HUDEP-2 (cell line): ENCODE measurements around the gene MACO1.
A peak's percentile ranks its signal among the peaks of the same experiment; 100 is the strongest.
"Not testable (repeated sequence)": the region's sequence is repeated elsewhere in the genome, so short reads cannot be mapped to it uniquely, and the experiment has no call there.

ENCODE experiments used
- DNase-seq, 76 experiments: peaks; one replicate each; lab custom pipeline; 2025; ENCODE audit not compliant: unreplicated experiment in 76 of 76; lab: John Stamatoyannopoulos, UW

MACO1 gene

DNA sequence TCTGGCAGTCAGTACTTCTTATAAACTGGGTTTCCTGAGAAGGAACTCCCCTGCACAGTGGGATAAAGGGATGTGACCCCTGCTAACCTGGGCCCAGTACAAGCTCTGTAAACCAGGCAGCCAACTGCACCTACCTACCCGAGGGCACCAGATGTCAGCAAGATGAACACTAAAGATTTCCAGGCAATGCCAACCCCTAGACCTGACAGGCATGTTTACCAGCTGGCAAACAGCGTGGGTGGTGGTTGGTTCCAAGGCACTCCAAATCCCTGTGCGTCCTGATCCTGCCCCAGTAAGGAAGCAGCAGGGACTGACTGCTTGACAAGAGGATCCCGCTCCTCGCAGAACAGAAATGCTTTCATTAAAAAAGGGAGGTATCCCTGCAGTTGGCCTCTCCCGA is 7.5 kb upstream of the MACO1 start:
- DNase-seq: not testable (repeated sequence)

DNA sequence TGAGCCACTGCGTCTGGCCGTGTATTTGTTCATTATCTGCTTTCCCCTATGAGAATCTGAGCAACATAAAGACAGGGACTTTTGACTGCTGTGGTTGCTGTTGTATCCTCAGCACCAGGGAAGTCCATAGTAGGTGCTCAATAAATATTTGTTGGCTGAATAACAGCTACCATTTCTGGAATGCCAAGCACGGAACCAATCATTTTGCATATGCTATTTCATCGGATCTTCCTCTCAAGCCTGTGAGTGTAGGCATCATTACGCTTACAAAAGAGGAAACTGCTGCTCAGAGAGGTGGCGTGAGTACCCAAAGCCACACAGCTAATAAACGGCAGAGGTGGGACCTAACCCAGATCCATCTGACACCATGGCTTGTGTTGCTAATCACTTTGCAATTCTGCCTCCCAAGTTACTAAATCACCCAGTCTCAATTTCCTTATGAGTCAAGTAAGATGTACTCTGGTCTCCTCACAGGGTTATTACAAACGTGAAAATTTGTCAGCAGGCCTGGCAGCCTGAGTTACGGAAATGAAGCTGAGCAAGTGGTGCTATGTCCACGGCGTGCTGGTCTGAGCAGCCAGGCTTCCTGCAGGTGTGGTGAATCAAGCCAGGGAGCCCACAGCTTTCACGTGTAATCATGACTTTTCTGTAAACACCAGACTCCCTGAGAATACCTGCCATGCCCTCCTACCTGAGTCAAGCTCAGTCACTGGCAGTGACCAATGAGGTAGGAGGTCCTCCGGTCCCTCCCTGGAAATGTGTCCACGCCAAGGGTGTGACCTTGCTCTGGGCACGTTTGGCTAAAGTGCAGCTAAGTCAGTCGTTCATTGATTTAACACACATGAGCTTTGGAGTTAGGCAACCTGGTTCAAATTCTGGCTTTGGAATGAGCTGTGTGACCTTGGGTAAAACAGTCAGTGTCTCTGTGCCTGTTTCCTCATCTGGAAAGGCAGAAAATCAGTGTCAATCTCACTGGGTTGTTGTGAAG is 5.3 kb upstream of the MACO1 start:
- DNase-seq: no peak

DNA sequence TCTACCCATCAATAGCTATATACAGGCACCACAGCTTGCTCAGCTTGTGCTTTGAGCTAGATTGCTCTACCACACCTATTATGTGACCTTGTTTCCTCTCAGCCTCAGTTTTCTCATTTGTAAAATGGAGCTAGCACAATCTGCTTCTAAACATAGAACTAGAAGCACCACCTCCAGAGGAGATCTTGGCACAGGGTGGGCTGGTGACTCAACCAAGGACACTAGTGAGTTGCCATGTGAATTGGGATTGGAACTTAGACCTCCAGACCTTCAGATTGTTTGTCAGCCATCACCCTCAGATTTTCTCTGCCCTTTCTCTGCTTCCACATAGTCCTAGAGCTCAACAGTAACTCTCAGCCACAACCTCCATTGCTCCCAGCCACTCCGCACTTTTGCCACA is 3.0 kb upstream of the MACO1 start:
- peak in 1 of 76 experiments; percentile 12 for DNase-seq

DNA sequence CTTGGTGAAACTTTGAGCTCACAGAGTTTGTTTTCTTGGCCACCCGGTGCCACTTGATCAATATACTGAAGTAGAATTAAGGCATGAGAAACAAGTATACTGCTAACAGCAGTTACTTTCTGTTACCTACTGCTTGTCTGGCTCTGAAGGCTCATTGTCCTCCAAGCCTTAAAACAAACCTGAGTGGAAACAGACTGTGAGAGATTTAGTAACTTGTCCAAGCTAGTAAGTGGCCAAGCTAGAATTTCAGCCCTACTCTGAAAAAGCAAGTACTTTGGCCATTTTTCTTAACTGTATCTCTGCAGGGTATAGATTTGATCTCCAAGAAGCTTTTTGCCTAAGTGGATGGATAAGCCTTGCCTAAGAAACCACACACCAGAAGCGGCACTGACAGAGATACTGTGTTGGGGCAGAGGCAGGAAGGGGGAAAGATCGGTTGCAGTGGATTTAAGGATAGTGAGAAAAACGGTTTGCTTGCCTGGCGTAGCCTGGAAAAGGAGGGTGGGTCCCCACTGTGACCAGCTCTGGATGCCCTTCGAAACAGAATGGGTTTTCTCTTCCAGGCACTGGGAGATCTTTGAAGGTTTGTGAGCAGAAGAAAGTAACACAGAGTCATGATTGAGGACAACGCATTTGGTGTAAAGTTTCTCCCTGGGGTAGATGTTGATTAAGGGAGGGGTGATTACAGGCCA is 2.1 kb upstream of the MACO1 start:
- DNase-seq: peak in 23 of 76 experiments; percentile 6 to 57 (median 26)

DNA sequence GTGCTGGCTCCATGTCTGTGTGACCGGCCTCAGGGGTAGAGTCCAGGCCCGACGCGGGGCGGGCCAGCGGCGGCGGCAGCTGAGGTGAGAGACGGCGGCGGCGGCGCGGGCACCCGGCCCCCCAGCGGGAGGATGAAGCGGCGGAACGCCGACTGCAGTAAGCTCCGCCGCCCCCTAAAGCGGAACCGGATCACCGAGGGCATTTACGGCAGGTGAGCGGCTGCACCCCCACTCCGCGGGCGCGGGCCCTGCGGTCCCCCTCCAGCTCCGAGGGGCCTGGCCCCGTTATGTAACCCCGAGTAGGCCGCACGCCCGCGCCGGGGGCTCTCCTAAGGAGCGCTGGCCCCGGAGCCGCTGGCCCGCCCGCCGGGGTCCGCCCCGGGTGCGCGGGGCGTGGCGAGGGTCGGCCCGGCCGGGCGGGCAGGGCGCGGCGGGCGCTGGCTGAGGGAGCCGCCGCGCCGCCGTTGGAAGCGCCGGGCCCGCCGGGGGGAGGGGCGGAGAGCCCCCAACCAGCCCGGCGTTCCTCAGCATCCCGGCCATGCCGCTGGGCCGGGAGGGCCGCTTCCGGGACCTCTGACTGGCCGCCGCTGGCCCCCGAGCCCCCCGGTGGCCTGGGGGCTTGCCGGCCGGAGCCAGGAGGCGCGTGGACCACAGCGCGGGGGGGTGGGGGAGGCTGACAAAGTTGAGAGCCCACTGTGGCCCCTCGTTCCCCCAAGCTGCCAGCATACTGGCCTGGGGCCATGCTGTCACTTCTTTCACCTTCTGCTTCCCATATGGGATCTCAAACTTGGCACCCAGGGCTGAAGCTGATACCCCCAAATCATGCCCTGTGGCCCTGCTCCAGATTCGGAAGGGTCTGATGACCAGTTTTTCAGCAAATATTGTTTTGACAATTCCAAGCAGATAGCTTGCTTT is 527 bp downstream of the MACO1 start:
- peak in 6 of 76 experiments; percentile 13 to 54 (median 34) for DNase-seq

DNA sequence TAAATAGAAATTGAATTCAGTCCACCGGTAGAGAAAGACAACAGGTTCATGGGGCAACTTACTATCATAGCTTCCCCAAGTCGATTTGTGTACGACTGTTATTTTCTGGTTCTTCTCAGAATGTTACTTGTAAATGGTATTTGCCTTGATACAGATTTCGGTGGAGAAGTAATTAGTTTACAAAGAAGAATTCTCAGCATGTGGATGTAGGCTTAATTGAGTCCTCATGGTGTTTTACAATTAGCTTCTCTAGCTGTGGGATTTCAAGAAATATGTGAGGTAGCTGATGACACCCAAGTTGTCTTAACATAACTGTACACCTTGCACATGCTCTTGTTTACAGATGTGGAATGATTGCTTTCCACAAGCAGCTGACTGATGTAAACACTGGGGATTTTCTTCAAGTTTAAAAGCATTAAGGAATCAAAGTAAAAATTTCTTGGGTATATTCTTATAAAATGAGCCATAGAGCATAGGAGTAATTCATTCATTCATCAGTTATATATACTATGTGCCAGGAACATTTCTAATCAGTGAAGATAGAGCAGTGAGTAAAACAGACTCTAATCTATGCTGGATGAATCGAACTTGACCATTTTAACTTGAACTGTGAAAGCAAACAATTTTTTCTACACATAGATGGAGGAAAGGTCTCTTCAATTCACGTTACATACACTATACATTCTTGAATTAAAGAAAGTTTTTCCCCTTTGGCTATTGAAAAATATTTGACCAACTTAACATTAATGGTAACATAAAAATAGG is 1.4 kb downstream of the MACO1 start:
- DNase-seq: peak in 8 of 76 experiments; percentile 21 to 40 (median 32)

DNA sequence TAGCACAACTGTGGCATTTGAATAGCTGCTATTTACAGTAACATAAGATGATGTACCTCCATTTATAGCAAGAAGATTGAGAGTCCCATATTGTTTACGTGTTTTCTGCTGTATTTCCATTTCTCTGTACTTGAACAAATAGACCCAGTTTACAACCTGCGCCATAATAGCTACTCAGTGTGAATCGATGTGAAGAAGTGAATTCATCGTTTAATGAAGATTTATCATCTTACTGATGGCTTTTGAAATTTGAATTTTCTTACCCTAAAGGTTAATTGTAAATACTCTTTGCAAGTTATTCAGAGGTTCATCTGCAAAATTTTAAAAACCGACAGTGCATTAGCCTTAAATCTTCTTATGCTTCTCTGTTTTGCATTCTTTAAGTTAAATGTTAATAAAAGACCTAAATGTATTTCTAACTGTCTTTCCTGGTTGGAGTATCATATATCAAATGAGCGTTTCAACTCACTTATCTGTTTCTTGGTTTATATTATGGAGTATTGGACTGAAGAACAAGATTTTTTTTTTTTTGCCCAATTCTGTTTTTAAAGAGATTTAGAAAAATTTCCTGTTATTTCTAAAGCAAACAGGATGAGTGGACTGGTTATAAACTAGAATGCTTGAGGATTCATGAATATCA is 2.2 kb downstream of the MACO1 start:
- no peak for DNase-seq

DNA sequence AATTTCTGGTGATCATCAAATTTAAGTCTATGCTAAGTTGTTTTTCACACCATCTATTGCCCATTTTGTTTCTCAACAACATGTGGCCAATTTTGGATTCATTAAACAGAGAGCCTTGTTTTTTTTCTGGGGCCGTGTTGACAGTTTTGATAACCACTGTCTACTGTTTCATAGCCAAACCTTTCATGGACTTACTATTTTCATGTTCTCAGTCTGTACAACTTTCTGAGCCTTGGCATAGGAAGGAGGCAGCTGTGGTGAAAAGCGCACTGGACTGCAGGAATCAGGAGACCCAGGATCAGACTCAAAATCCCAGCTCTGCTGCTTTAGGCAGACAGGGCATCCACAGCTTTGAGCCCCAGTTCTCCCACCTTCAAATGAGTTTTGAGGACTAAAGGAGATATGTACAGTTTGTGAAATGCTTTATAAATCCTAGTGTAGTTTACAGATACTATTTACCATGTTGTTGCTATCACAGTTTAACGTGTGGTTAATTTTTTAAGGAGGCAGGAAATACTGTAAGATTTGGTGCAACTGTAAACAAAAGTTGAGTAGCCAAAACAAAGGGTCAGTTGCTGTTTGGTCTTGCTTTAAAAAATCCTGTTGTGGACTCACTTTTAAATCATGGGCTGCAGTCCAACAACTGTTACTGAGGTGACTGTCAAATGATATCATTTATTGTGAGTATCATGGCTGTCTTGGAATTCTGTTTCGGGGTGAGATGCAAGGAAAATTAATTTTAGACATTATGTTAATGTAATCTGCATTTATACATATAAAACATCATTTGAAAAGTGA is 2.9 kb downstream of the MACO1 start:
- DNase-seq: no peak

DNA sequence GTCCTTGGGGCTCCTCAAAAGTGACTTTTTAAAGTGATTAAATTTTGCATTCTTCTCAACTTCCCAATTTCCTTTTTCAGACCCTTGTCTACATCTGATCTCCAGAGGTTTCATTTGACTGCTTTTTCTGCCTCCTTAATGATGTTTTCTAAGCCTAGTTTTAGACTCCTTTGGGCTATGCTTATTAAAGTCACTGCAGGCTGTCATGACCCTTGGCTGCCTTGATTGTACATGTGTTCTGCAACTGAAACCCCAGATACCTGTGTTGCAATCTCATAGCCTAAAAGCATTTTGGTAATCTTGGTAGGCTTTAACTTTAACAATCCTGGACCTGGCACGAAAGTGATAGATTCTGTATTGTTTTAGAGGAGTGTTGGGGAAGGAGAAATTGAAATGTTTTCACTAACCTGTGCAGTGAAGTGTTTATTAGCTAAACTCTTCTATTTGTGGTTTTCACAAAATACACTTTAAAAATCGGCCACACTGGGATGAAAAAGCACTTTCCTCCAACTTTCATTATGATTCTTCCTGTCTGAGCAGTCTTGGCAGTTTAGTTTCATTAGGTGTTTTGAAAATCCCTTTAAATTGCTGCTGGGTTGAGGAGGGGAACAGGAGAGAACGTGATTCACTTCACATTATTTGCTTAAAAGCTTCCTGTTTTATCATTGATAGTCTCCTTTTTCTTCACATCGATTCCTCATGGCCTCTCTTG is 4.9 kb downstream of the MACO1 start:
- no peak for DNase-seq

DNA sequence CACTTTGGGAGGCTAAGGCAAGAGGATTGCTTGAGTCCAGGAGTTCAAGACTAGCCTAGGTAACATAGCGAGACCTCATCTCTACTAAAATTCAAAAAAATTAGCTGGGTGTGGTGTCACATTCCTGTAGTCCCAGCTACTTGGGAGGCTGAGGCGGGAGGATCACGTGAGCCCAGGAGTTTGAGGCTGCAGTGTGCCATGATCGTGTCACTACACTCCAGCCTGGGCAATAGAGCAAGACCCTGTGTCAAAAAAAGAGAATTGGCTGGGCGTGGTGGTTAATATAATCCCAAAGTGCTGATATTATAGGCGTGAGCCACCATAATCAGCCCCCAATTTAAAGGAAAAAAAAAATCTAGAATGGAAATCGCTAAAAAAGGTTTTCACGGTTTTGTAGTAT is 7.0 kb downstream of the MACO1 start:
- DNase-seq: no peak

DNA sequence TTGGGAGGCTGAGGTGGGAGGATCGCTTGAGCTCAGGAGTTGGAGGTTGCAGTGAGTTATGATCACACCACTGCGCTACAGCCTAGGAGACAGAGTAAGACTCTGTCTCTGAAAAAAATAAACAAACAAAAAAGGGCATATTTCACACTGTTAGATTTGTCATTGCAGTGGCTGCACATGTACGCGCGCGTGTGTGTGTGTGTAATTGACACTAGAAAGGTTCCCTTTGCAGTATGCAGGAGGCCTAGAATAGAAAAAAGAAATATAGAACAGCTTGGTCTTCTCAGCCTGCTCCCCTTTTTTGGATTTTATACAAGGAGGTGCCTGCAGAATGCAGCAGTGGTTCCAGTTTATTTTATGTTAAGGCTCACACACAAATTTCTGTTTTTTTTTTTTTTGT is 8.6 kb downstream of the MACO1 start:
- DNase-seq: no peak

DNA sequence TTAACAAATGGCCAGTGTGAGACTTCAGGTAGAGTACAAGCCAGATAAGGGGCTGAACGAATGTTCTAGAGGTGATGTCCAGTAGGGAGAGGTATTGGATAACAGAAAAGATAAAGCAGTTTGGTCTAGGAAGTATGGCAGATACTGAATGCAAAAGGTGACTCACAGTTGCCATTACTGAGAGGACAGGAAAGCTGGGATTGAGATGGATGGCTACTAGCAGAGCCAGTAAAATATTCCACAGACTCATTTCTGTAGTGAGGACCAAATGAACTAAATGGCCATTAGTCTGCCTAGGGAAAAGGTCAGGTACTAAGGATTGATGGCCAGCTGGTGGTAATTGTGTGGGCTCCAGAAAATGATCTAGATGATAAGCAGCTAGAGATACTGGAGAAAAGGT is 11.5 kb downstream of the MACO1 start:
- DNase-seq: no peak

DNA sequence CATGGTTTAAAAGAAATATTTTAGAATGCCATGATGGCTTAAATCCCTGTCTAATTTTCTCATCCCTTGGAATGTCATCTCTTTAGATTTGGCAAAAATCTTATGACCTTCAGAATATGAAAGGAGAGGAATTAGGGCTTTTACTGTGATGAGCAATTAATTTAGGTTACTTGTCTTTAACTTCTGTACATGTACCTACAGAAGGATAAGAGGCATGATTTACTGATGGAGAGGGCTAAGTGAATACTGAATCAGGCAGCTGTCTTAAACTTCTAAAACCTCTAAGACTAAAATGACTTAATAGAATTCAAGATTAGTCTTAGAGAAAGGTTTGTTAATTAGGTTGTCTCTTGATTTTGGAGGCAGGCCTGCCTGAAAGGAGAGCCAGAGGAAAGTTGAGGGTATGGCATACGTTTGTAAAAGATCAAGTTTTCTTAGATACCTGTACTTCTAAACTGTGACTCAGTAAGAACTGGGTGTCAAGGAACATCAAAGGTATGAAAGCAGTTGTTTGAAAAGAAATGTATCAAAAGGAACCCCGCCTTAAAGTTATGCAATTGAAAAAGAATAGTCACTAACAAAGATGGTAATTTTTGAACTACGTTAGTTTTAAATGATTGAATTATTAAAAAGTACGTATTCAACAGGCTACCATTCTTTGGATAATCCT is 12.5 kb downstream of the MACO1 start:
- DNase-seq: no peak

DNA sequence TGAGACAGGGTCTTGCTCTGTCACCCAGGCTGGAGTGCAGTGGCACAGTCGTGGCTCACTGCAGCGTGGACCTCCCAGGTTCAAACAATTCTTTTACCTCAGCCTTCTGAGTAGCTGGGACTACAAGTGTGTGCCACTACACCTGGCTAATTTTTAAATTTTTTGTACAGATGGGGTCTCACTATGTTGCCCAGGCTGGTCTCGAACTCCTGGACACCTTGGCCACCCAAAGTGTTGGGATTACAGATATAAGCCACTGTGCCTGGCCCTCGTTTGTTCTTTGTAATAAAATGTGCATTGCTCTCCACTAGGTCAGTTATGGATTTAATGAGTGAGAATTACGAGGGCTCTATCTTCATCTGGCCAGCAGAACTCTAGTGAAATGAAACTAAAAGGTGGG is 13.9 kb downstream of the MACO1 start:
- not testable (repeated sequence) for DNase-seq

DNA sequence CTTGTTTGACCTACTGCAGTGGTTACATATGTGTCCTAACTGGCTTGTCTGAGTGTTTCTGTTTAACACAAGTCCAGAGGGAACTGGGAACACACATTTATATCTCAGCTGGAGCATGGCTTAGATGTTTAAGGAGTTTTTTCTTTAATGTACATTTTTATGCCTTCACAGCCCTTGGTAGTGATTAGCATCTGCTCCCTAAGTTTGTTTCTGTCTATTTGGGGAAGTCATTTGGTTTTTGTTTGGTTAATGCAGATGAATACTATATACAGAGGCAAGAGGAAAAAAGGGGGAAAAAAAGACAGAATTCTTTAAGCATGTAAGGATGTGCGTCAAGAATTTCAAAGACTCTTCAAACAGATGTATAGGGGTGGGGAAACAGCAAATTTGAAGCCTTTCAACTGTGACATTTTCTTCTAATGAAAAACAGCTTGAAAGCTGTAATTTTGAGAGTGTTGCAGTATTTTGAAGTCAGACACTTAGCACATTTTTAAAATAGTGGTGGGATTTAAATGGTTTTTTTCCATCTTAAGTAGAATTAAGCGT is 15.4 kb downstream of the MACO1 start:
- no peak for DNase-seq

DNA sequence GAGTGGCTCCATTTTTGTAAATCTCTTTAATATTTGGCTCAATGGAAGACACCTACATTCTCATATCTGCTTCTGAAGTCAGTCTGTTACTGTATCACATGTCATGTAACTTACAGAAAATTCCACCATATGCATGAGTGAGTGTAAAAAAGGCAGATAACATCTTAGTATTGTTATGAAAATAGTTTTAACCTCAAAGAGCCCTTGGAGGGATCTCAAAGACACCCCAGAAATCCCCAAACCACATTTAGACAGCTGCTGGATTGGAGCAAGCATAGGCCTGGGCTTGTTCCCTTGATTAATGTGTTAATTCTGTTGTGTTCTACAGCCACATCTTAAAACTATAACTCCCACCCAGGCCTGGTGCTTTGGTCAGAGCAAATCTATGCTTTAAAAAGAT is 16.9 kb downstream of the MACO1 start:
- DNase-seq: no peak

DNA sequence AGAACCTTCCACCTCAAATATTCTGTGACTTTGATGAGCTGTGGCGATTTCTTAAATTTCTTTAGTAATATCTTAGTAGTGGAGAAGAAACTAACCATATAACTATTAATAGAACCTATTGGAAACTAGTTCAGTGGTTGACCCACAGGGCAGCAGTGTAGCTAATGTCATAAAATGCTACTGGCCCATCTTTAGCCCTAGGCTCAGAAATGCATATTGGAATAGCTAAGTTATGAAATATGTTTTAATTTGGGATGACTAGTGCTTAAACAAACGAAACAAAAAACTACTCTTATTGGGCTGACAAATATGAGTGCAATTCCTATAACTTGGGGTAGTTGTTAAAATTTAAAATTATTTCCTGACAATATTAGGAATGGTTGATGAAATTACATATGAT is 20.2 kb downstream of the MACO1 start:
- DNase-seq: no peak
